ENCODE data around the gene TSC1.

Gene TSC1

DNA sequence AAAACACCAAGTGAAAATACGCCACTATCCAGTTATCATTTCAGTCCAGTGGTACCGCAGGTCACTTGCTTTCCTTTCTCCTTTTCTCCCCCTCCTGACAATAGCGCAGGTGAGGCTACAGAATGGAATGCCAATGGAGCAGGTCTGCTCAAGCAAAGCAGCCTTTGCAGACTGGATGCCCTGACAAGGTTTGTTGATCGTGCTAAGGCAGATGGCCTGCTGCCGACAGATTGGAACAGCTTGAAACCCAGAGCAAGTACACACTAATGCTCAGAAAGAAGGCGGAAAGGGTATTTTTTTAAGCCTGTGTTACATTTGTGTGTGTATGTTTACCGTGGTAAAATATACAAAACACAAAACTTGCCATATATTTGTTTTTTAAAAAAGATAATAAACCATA, 46.4 kb downstream of the TSC1 start:
- POLR2A ChIA-PET, result no interaction called here

DNA sequence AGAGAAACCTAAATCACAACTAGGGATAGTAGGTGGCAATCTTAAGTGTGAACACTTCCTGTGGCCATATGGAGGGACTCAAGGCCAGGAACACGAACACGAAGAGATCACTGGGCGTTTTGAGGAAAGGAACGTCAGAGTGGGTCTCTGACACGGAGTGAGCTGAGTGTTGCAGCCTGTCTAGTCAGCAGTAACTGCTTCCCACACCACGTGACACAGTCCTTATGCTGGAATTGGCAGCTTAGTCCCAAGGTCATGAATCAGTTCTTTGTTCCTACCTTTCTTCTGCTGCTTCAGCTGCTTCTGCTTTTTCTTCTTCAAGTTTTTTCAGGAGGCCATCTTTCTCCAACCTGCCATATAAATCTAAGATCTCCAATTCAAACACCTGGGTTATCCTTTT, 47.5 kb downstream of the TSC1 start:
- Histone ChIP-seq H3K4me1 (ENCODE audit: control insufficient read depth, insufficient read depth, low read length) (no peaks in the 10 kb centered on the region), H3K27ac (ENCODE audit: extremely low read depth, low read depth, low read length) (no peak overlapping the region), H3K36me3 (ENCODE audit: control insufficient read depth in 2 of 2, insufficient read depth in 1 of 2, low read length in 2 of 2) (peaks cover 10 to 97% of the 10 kb centered on the region in 2 experiments), H3K9me3 (ENCODE audit: control insufficient read depth, insufficient read depth, low read depth, low read length) (no peaks in the 10 kb centered on the region), H3K4me3 (ENCODE audit: low read depth, low read length) (no peak overlapping the region)
- ChIA-PET CTCF (interaction anchor here (0.5 to 2.2 kb wide), 5 partner anchors 8 to 264 kb away, joined by 3 to 8 read pairs (median 4); no protein-coding TSS in a partner anchor), POLR2A (interaction anchor here (0.8 kb wide), 1 partner anchor 48 kb away, joined by 3 read pairs; no protein-coding TSS in a partner anchor)
- no peak for TF ChIP-seq ZNF24 (tag by site-specific recombination; IDR thresholded peaks at IDR 0.05)
- TF ChIP-seq, protein P1, sequence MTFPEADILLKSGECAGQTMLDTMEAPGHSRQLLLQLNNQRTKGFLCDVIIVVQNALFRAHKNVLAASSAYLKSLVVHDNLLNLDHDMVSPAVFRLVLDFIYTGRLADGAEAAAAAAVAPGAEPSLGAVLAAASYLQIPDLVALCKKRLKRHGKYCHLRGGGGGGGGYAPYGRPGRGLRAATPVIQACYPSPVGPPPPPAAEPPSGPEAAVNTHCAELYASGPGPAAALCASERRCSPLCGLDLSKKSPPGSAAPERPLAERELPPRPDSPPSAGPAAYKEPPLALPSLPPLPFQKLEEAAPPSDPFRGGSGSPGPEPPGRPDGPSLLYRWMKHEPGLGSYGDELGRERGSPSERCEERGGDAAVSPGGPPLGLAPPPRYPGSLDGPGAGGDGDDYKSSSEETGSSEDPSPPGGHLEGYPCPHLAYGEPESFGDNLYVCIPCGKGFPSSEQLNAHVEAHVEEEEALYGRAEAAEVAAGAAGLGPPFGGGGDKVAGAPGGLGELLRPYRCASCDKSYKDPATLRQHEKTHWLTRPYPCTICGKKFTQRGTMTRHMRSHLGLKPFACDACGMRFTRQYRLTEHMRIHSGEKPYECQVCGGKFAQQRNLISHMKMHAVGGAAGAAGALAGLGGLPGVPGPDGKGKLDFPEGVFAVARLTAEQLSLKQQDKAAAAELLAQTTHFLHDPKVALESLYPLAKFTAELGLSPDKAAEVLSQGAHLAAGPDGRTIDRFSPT (tag by site-specific recombination; IDR thresholded peaks at IDR 0.05), result no peak
- TF ChIP-seq, protein P2, sequence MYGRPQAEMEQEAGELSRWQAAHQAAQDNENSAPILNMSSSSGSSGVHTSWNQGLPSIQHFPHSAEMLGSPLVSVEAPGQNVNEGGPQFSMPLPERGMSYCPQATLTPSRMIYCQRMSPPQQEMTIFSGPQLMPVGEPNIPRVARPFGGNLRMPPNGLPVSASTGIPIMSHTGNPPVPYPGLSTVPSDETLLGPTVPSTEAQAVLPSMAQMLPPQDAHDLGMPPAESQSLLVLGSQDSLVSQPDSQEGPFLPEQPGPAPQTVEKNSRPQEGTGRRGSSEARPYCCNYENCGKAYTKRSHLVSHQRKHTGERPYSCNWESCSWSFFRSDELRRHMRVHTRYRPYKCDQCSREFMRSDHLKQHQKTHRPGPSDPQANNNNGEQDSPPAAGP (tag by site-specific recombination; IDR thresholded peaks at IDR 0.05), result no peak
- TF ChIP-seq, protein P3, sequence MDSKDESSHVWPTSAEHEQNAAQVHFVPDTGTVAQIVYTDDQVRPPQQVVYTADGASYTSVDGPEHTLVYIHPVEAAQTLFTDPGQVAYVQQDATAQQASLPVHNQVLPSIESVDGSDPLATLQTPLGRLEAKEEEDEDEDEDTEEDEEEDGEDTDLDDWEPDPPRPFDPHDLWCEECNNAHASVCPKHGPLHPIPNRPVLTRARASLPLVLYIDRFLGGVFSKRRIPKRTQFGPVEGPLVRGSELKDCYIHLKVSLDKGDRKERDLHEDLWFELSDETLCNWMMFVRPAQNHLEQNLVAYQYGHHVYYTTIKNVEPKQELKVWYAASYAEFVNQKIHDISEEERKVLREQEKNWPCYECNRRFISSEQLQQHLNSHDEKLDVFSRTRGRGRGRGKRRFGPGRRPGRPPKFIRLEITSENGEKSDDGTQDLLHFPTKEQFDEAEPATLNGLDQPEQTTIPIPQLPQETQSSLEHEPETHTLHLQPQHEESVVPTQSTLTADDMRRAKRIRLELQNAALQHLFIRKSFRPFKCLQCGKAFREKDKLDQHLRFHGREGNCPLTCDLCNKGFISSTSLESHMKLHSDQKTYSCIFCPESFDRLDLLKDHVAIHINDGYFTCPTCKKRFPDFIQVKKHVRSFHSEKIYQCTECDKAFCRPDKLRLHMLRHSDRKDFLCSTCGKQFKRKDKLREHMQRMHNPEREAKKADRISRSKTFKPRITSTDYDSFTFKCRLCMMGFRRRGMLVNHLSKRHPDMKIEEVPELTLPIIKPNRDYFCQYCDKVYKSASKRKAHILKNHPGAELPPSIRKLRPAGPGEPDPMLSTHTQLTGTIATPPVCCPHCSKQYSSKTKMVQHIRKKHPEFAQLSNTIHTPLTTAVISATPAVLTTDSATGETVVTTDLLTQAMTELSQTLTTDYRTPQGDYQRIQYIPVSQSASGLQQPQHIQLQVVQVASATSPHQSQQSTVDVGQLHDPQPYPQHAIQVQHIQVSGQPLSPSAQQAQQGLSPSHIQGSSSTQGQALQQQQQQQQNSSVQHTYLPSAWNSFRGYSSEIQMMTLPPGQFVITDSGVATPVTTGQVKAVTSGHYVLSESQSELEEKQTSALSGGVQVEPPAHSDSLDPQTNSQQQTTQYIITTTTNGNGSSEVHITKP (tag by site-specific recombination; IDR thresholded peaks at IDR 0.05), result no peak
- TF ChIP-seq, protein P4, sequence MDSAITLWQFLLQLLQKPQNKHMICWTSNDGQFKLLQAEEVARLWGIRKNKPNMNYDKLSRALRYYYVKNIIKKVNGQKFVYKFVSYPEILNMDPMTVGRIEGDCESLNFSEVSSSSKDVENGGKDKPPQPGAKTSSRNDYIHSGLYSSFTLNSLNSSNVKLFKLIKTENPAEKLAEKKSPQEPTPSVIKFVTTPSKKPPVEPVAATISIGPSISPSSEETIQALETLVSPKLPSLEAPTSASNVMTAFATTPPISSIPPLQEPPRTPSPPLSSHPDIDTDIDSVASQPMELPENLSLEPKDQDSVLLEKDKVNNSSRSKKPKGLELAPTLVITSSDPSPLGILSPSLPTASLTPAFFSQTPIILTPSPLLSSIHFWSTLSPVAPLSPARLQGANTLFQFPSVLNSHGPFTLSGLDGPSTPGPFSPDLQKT (IDR thresholded peaks at IDR 0.05; ENCODE audit: borderline replicate concordance, low read depth, low read length), result no peak

More for the DNA sequence above, 46.4 kb downstream of the TSC1 start:
- Histone ChIP-seq H3K9me3 (ENCODE audit: control insufficient read depth, insufficient read depth, low read depth, low read length) (no peaks in the 10 kb centered on the region), H3K36me3 (ENCODE audit: control insufficient read depth in 2 of 2, insufficient read depth in 1 of 2, low read length in 2 of 2) (peaks cover 10 to 95% of the 10 kb centered on the region in 2 experiments), H3K27ac (ENCODE audit: extremely low read depth, low read depth, low read length) (no peak overlapping the region), H3K4me3 (ENCODE audit: low read depth, low read length) (no peak overlapping the region), H3K4me1 (ENCODE audit: control insufficient read depth, insufficient read depth, low read length) (no peaks in the 10 kb centered on the region)
- no peak for TF ChIP-seq GFI1B (tag by site-specific recombination; IDR thresholded peaks at IDR 0.05)
- no peak for TF ChIP-seq ZNF843 (tag by site-specific recombination; IDR thresholded peaks at IDR 0.05)
- TF ChIP-seq, protein P5, sequence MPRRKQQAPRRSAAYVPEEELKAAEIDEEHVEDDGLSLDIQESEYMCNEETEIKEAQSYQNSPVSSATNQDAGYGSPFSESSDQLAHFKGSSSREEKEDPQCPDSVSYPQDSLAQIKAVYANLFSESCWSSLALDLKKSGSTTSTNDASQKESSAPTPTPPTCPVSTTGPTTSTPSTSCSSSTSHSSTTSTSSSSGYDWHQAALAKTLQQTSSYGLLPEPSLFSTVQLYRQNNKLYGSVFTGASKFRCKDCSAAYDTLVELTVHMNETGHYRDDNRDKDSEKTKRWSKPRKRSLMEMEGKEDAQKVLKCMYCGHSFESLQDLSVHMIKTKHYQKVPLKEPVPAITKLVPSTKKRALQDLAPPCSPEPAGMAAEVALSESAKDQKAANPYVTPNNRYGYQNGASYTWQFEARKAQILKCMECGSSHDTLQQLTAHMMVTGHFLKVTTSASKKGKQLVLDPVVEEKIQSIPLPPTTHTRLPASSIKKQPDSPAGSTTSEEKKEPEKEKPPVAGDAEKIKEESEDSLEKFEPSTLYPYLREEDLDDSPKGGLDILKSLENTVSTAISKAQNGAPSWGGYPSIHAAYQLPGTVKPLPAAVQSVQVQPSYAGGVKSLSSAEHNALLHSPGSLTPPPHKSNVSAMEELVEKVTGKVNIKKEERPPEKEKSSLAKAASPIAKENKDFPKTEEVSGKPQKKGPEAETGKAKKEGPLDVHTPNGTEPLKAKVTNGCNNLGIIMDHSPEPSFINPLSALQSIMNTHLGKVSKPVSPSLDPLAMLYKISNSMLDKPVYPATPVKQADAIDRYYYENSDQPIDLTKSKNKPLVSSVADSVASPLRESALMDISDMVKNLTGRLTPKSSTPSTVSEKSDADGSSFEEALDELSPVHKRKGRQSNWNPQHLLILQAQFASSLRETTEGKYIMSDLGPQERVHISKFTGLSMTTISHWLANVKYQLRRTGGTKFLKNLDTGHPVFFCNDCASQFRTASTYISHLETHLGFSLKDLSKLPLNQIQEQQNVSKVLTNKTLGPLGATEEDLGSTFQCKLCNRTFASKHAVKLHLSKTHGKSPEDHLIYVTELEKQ (tag by site-specific recombination; IDR thresholded peaks at IDR 0.05; ENCODE audit: borderline replicate concordance), result no peak
- TF ChIP-seq ZNF391 (tag by site-specific recombination; IDR thresholded peaks at IDR 0.05; ENCODE audit: borderline replicate concordance, low read depth), result no peak
- TF ChIP-seq, protein P6, sequence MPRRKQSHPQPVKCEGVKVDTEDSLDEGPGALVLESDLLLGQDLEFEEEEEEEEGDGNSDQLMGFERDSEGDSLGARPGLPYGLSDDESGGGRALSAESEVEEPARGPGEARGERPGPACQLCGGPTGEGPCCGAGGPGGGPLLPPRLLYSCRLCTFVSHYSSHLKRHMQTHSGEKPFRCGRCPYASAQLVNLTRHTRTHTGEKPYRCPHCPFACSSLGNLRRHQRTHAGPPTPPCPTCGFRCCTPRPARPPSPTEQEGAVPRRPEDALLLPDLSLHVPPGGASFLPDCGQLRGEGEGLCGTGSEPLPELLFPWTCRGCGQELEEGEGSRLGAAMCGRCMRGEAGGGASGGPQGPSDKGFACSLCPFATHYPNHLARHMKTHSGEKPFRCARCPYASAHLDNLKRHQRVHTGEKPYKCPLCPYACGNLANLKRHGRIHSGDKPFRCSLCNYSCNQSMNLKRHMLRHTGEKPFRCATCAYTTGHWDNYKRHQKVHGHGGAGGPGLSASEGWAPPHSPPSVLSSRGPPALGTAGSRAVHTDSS (tag by site-specific recombination; IDR thresholded peaks at IDR 0.05), result no peak
- no peak for TF ChIP-seq ZNF2 (tag by site-specific recombination; IDR thresholded peaks at IDR 0.05)
- TF ChIP-seq ZNF664 (tag by site-specific recombination; IDR thresholded peaks at IDR 0.05), result no peak
- no peak for TF ChIP-seq ZNF184 (tag by site-specific recombination; IDR thresholded peaks at IDR 0.05)
- no peak for TF ChIP-seq ZNF701 (tag by site-specific recombination; IDR thresholded peaks at IDR 0.05)
- no peak for TF ChIP-seq KLF16 (tag by site-specific recombination; IDR thresholded peaks at IDR 0.05)
- no peak for TF ChIP-seq HOXA7 (CRISPR knock-in tag; IDR thresholded peaks at IDR 0.05; ENCODE audit: borderline replicate concordance)
- no peak for TF ChIP-seq KLF1 (tag by site-specific recombination; IDR thresholded peaks at IDR 0.05)
- no peak for TF ChIP-seq ZNF707 (tag by site-specific recombination; IDR thresholded peaks at IDR 0.05)
- no peak for TF ChIP-seq ZNF596 (tag by site-specific recombination; IDR thresholded peaks at IDR 0.05)
- TF ChIP-seq, protein P7, sequence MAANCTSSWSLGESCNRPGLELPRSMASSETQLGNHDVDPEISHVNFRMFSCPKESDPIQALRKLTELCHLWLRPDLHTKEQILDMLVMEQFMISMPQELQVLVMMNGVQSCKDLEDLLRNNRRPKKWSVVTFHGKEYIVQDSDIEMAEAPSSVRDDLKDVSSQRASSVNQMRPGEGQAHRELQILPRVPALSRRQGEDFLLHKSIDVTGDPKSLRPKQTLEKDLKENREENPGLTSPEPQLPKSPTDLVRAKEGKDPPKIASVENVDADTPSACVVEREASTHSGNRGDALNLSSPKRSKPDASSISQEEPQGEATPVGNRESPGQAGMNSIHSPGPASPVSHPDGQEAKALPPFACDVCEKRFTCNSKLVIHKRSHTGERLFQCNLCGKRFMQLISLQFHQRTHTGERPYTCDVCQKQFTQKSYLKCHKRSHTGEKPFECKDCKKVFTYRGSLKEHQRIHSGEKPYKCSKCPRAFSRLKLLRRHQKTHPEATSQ (tag by site-specific recombination; IDR thresholded peaks at IDR 0.05), result no peak
- CTCF ChIA-PET, result interaction anchor here (0.6 to 1.1 kb wide), 2 partner anchors 204 to 631 kb away, joined by 3 to 4 read pairs; no protein-coding TSS in a partner anchor
